EL (cell line): ENCODE results near the gene NDUFAF8.

Source experiments
- DNase-seq: peaks from one replicate; pipeline ENCODE4 v3.0.0-alpha.2; 2016

NDUFAF8 gene

GRCh38 chr17:81238815-81239713 lies at the start of gene NDUFAF8, which contains the start of gene TEPSIN:
Gene NDUFAF8 (plus strand): TSS chr17:81239318. CDS start chr17:81239364, 46 bp downstream.
Gene TEPSIN (minus strand): TSS chr17:81239055. CDS start chr17:81239033, 22 bp downstream.
- DNase-seq = peak; percentile 100

GRCh38 chr17:81189670-81190530 lies 49.2 kb upstream of the NDUFAF8 start:
- no peak for DNase-seq

- no peak for DNase-seq
Observed at GRCh38 chr17:81190591-81190990, 48.5 kb upstream of the NDUFAF8 start.

GRCh38 chr17:81191116-81191515 lies 48.0 kb upstream of the NDUFAF8 start:
- DNase-seq = no peak

GRCh38 chr17:81191646-81192045 lies 47.5 kb upstream of the NDUFAF8 start:
- DNase-seq = no peak

GRCh38 chr17:81192386-81193050 lies 46.6 kb upstream of the NDUFAF8 start:
- DNase-seq = no peak

- no peak for DNase-seq
Observed at GRCh38 chr17:81193051-81193410, 46.1 kb upstream of the NDUFAF8 start.

GRCh38 chr17:81193470-81194224 lies 45.5 kb upstream of the NDUFAF8 start:
- no peak for DNase-seq

- DNase-seq = no peak
Observed at GRCh38 chr17:81194225-81194760, 44.8 kb upstream of the NDUFAF8 start.

GRCh38 chr17:81194941-81195901 lies 43.9 kb upstream of the NDUFAF8 start:
- no peak for DNase-seq

GRCh38 chr17:81195941-81196495 lies 43.1 kb upstream of the NDUFAF8 start:
- no peak for DNase-seq

GRCh38 chr17:81196505-81197408 lies 42.4 kb upstream of the NDUFAF8 start:
- no peak for DNase-seq

GRCh38 chr17:81197409-81197795 lies 41.7 kb upstream of the NDUFAF8 start:
- DNase-seq = no peak

- DNase-seq = no peak
Observed at GRCh38 chr17:81197831-81198490, 41.2 kb upstream of the NDUFAF8 start.

- DNase-seq = no peak
Observed at GRCh38 chr17:81198826-81199481, 40.2 kb upstream of the NDUFAF8 start.

GRCh38 chr17:81199482-81199830 lies 39.7 kb upstream of the NDUFAF8 start:
- DNase-seq = no peak

GRCh38 chr17:81200201-81200600 lies 38.9 kb upstream of the NDUFAF8 start:
- no peak for DNase-seq
